ENCODE data around the gene PRKCE. TPM values are rescaled to one million over a fixed set of nuclear protein-coding genes. Genes with fewer than 3 reads are reported as not detected.

PRKCE gene
- total RNA-seq, 1 donor from 2014 or later, result 24.2 TPM

DNA sequence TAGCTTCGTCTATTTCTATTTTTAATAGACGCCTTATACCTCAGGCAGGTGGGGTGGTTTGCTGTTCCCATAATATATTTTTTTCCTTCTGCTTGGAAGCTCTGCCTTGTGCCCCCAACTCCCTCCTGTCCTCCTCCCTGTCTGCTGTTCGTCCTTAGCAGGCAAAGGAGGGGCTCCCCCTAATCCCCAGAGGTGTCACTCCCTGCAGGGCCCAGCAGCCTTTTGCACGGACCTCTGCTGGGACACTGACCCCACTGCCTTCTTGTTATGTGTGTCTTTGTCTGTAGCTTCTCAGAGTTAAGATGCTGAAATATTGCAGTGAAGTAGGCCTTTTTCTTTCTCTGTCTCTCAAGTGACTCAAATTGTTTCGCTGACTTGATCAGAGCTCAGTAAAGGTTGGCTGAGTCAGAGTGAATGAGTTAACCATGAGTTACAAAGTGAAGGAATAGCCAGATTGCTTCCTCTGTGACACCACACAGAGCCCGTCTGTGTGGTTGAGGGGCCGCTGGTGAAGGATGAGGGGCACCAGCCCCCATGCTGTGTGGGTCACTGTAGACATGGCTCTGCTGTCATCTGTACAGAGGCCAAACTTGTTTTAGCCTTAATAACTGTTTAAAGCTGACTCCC, 47.7 kb downstream of the PRKCE start:
- no peak for DNase-seq (ENCODE audit: low spot score)
- TF ChIP-seq, protein P1, sequence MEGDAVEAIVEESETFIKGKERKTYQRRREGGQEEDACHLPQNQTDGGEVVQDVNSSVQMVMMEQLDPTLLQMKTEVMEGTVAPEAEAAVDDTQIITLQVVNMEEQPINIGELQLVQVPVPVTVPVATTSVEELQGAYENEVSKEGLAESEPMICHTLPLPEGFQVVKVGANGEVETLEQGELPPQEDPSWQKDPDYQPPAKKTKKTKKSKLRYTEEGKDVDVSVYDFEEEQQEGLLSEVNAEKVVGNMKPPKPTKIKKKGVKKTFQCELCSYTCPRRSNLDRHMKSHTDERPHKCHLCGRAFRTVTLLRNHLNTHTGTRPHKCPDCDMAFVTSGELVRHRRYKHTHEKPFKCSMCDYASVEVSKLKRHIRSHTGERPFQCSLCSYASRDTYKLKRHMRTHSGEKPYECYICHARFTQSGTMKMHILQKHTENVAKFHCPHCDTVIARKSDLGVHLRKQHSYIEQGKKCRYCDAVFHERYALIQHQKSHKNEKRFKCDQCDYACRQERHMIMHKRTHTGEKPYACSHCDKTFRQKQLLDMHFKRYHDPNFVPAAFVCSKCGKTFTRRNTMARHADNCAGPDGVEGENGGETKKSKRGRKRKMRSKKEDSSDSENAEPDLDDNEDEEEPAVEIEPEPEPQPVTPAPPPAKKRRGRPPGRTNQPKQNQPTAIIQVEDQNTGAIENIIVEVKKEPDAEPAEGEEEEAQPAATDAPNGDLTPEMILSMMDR (IDR thresholded peaks at IDR 0.05; ENCODE audit: unreplicated experiment), result no peak
- Mint-ChIP-seq H3K27ac (ENCODE audit: unreplicated experiment) (no peak overlapping the region), H3K4me1 (ENCODE audit: unreplicated experiment) (peaks cover 29% of the 10 kb centered on the region), H3K27me3 (ENCODE audit: unreplicated experiment) (peaks cover 4% of the 10 kb centered on the region), H3K36me3 (ENCODE audit: low read depth, unreplicated experiment) (peaks cover 8% of the 10 kb centered on the region), H3K9me3 (ENCODE audit: unreplicated experiment) (no peaks in the 10 kb centered on the region), H3K4me3 (ENCODE audit: unreplicated experiment) (no peak overlapping the region)

DNA sequence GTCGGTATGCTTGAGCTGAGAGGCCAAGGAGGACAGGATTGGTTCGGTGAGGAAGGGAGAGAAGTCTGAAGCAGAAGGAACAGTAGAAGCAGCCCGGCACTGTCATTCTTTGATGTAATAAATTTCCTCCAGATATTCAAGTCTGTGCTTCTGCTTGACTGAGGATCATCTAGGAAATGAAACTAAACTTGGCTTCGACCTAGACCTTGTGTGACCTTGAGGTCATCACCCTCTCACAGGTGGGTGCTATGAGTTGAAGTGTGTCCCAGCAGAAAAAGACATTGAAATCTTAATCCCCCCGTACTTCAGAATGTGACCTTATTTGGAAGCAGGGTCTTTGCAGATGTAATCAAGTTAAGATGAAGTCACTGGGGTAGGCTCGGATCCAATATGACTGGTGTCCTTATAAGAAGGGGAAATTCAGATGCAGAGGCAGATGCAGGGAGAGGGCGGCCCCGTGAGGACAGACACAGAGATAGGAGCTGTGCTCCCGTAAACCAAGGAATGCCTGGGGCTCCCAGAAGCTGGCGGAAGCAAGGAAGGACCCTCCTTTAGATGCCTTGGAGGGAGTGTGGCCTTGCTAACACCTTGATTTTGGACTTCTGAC, 49.0 kb downstream of the PRKCE start:
- Mint-ChIP-seq H3K4me3 (ENCODE audit: unreplicated experiment) (no peak overlapping the region), H3K4me1 (ENCODE audit: unreplicated experiment) (peaks cover 29% of the 10 kb centered on the region), H3K9me3 (ENCODE audit: unreplicated experiment) (no peaks in the 10 kb centered on the region), H3K27me3 (ENCODE audit: unreplicated experiment) (peaks cover 4% of the 10 kb centered on the region), H3K36me3 (ENCODE audit: low read depth, unreplicated experiment) (peaks cover 8% of the 10 kb centered on the region), H3K27ac (ENCODE audit: unreplicated experiment) (no peak overlapping the region)
- no peak for DNase-seq (ENCODE audit: low spot score)
- TF ChIP-seq, protein P1 (IDR thresholded peaks at IDR 0.05; ENCODE audit: unreplicated experiment), result no peak

DNA sequence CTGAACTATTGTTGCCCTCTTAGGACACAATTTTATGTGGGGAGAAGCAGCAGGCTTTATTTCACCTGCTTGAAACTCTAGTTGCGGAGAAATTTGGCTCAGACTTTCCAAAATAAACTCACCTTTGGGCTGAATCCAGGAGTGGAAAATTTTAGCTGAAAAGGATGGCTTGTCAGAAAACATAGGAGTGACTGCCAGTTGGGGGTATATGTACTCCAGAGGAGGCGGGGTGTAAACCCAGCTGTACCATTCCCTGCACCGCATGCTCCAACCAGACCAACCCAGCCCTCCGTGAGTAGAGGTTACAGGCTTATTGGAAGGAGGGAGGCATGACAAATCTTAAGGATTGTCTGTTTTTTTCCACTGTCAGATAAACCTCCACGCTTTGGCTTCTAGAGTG, 53.8 kb downstream of the PRKCE start:
- Mint-ChIP-seq H3K4me3 (ENCODE audit: unreplicated experiment) (no peak overlapping the region), H3K27ac (ENCODE audit: unreplicated experiment) (no peak overlapping the region), H3K4me1 (ENCODE audit: unreplicated experiment) (peaks cover 6% of the 10 kb centered on the region), H3K27me3 (ENCODE audit: unreplicated experiment) (peaks cover 4% of the 10 kb centered on the region), H3K36me3 (ENCODE audit: low read depth, unreplicated experiment) (peaks cover 23% of the 10 kb centered on the region), H3K9me3 (ENCODE audit: unreplicated experiment) (no peaks in the 10 kb centered on the region)
- no peak for DNase-seq (ENCODE audit: low spot score)
- TF ChIP-seq, protein P1 (IDR thresholded peaks at IDR 0.05; ENCODE audit: unreplicated experiment), result no peak

DNA sequence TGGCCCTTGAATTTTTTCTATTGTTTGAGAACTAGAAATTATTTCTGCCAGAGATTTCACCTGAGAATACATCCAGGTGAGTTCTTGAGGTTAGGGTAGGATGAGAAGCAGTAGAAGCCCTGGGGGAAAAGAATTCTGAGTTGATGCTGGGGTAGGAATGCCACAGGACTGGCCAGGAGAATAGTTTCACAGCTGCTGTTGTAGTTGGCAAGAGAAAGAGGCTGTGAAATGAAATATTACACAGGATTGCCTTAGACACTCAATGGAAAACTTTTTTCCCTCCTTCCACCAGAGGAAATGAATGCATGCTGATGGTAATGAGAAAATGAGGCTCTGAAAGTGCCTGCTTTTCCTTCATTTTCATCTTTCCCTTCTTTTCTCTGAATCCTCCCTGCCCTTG, 54.6 kb downstream of the PRKCE start:
- no peak overlapping the region for H3K27ac Mint-ChIP-seq (ENCODE audit: unreplicated experiment)
- TF ChIP-seq, protein P1 (IDR thresholded peaks at IDR 0.05; ENCODE audit: unreplicated experiment), result no peak
- peaks cover under 1% of the 10 kb centered on the region for H3K4me1 Mint-ChIP-seq (ENCODE audit: unreplicated experiment)
- DNase-seq (ENCODE audit: low spot score), result no peak
- H3K4me3 Mint-ChIP-seq (ENCODE audit: unreplicated experiment), result no peak overlapping the region
- H3K36me3 Mint-ChIP-seq (ENCODE audit: low read depth, unreplicated experiment), result peaks cover 18% of the 10 kb centered on the region
- H3K9me3 Mint-ChIP-seq (ENCODE audit: unreplicated experiment), result no peaks in the 10 kb centered on the region
- H3K27me3 Mint-ChIP-seq (ENCODE audit: unreplicated experiment), result peaks cover 4% of the 10 kb centered on the region

DNA sequence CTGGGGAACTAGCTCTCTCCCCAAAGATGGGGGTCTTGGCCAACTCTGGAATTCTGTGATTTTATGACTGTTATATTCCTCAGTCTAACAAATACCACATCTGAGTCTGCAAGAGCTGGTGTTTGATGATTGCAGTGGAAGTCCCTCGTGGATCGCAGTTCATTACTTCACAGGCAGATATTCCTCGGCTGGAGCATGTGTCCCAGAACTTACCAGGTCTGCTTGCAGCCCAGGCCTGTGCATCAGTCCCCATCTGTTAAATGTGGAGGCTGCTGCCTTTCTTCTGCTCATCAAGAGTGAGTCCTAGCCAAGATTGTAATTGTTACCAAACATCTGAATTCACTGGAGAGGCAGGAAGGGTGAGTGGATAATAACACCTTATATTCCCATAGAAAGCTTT, 55.5 kb downstream of the PRKCE start:
- Mint-ChIP-seq H3K4me1 (ENCODE audit: unreplicated experiment) (no peaks in the 10 kb centered on the region), H3K27ac (ENCODE audit: unreplicated experiment) (no peak overlapping the region), H3K4me3 (ENCODE audit: unreplicated experiment) (no peak overlapping the region), H3K9me3 (ENCODE audit: unreplicated experiment) (no peaks in the 10 kb centered on the region), H3K27me3 (ENCODE audit: unreplicated experiment) (peaks cover 2% of the 10 kb centered on the region), H3K36me3 (ENCODE audit: low read depth, unreplicated experiment) (peaks cover 15% of the 10 kb centered on the region)
- TF ChIP-seq, protein P1 (IDR thresholded peaks at IDR 0.05; ENCODE audit: unreplicated experiment), result no peak
- DNase-seq (ENCODE audit: low spot score), result no peak

Data from endothelial cell (in vitro differentiated cells).